ENCODE results near the gene TBC1D5. TPM values are rescaled to one million over a fixed set of nuclear protein-coding genes. Genes with fewer than 3 reads are reported as not detected.

TBC1D5 gene
- total RNA-seq, 1 experiment from 2014 or later, result 26.1 TPM

- Mint-ChIP-seq H3K4me1 (no peaks in the 10 kb centered on the region), H3K27me3 (ENCODE audit: low read depth) (no peaks in the 10 kb centered on the region; the same call in 1 of the 2 replicates), H3K27ac (no peak overlapping the region), H3K4me3 (no peak overlapping the region), H3K9me3 (peaks cover 13% of the 10 kb centered on the region), H3K36me3 (0 out of 2 replicates have a peak, but pooled peaks cover 3% of the 10 kb centered on the region)
- no peak for DNase-seq (ENCODE audit: low spot score)
- ChIA-PET POLR2A (no interaction called here), CTCF (no interaction called here)
- no peak for ATAC-seq
- TF ChIP-seq GTF2I (CRISPR knock-in tag; conservative IDR thresholded peaks at IDR 0.05) (no peak), FOXP4 (CRISPR knock-in tag; IDR thresholded peaks at IDR 0.05) (no peak), KAT7 (CRISPR knock-in tag; IDR thresholded peaks at IDR 0.05; ENCODE audit: borderline replicate concordance) (no peak), MXD4 (CRISPR knock-in tag; IDR thresholded peaks at IDR 0.05; ENCODE audit: borderline replicate concordance) (no peak), RELA (CRISPR knock-in tag; IDR thresholded peaks at IDR 0.05; ENCODE audit: borderline replicate concordance) (no peak), ZNF425 (CRISPR knock-in tag; conservative IDR thresholded peaks at IDR 0.05) (no peak), ZNF671 (CRISPR knock-in tag; IDR thresholded peaks at IDR 0.05) (no peak), USF1 (CRISPR knock-in tag; IDR thresholded peaks at IDR 0.05) (no peak), NFATC4 (CRISPR knock-in tag; IDR thresholded peaks at IDR 0.05) (no peak), NR2C2 (CRISPR knock-in tag; IDR thresholded peaks at IDR 0.05) (no peak), ETV6 (CRISPR knock-in tag; IDR thresholded peaks at IDR 0.05) (no peak), OVOL2 (CRISPR knock-in tag; IDR thresholded peaks at IDR 0.05; ENCODE audit: borderline replicate concordance) (no peak), TEAD1 (CRISPR knock-in tag; IDR thresholded peaks at IDR 0.05) (no peak), ARID4B (CRISPR knock-in tag; IDR thresholded peaks at IDR 0.05; ENCODE audit: borderline replicate concordance) (no peak), ZNF263 (CRISPR knock-in tag; IDR thresholded peaks at IDR 0.05; ENCODE audit: low read depth) (no peak)
- TF ChIP-seq, protein P1, sequence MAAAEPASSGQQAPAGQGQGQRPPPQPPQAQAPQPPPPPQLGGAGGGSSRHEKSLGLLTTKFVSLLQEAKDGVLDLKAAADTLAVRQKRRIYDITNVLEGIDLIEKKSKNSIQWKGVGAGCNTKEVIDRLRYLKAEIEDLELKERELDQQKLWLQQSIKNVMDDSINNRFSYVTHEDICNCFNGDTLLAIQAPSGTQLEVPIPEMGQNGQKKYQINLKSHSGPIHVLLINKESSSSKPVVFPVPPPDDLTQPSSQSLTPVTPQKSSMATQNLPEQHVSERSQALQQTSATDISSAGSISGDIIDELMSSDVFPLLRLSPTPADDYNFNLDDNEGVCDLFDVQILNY (CRISPR knock-in tag; IDR thresholded peaks at IDR 0.05), result no peak
These were observed 623.0 kb downstream of the TBC1D5 start for GRCh38 chr3:17119201-17120072.

Measured in WTC11 (cell line).